Esophagus (tissue), 2 donors: ENCODE results near the gene WDPCP. TPM values are rescaled to one million over a fixed set of nuclear protein-coding genes. Genes with fewer than 3 reads are reported as not detected.
"Not testable (repeated sequence)": the region's sequence is repeated elsewhere in the genome, so short reads cannot be mapped to it uniquely, and the experiment has no call there.

Experiments
- H3K27ac ChIP-seq, 2 donors: one replicate each; pipeline ENCODE4 v1.5.1; 2013; ENCODE audit warnings: low read depth in 2 of 2, mild to moderate bottlenecking in 2 of 2, inconsistent platforms in 1 of 2, low read length in 1 of 2, moderate library complexity in 1 of 2
- H3K27me3 ChIP-seq, 2 donors: one replicate each; pipeline ENCODE4 v1.6.1; 2013; ENCODE audit warnings: low read length in 2 of 2, control low read depth in 1 of 2, mild to moderate bottlenecking in 1 of 2; ENCODE audit not compliant: insufficient read depth in 2 of 2, control insufficient read depth in 1 of 2
- H3K36me3 ChIP-seq, 2 donors: one replicate each; pipeline ENCODE4 v1.6.1; 2013; ENCODE audit warnings: low read length in 1 of 2; ENCODE audit not compliant: control insufficient read depth in 2 of 2, insufficient read depth in 2 of 2
- H3K4me1 ChIP-seq, 2 donors: one replicate each; pipeline ENCODE4 v1.6.1; 2013; ENCODE audit warnings: low read length in 1 of 2; ENCODE audit not compliant: control insufficient read depth in 2 of 2, insufficient read depth in 2 of 2
- H3K4me3 ChIP-seq, 2 donors: one replicate each; pipeline ENCODE4 v1.5.1; 2013; ENCODE audit warnings: low read length in 2 of 2, mild to moderate bottlenecking in 2 of 2, low read depth in 1 of 2, moderate library complexity in 1 of 2
- H3K9me3 ChIP-seq, 2 donors: one replicate each; pipeline ENCODE4 v1.6.1; 2013; ENCODE audit warnings: mild to moderate bottlenecking in 2 of 2, low read depth in 1 of 2, low read length in 1 of 2, moderate library complexity in 1 of 2; ENCODE audit not compliant: control insufficient read depth in 2 of 2, insufficient read depth in 1 of 2
- WGBS, 2 donors: extraction: QIAGEN DNeasy Blood & Tissue Kit; methylation state at CpG; one replicate each; pipeline ENCODE4 v1.1.7; 2013; 5-methylcytosine and 5-hydroxymethylcytosine counted together
- polyA plus RNA-seq, 2 donors: library from polyadenylated mRNA; stranded (reverse); fragments of 200-250 nt; gene quantifications; one replicate each; pipeline ENCODE4 v1.2.3, GENCODE V29; 2013
- donor health status: healthy with polysubstance abuse.
- donor health status: Bipolar disorder and iron deficiency.

WDPCP gene
- polyA plus RNA-seq, 2 donors: 0.81 to 0.94 TPM

DNA sequence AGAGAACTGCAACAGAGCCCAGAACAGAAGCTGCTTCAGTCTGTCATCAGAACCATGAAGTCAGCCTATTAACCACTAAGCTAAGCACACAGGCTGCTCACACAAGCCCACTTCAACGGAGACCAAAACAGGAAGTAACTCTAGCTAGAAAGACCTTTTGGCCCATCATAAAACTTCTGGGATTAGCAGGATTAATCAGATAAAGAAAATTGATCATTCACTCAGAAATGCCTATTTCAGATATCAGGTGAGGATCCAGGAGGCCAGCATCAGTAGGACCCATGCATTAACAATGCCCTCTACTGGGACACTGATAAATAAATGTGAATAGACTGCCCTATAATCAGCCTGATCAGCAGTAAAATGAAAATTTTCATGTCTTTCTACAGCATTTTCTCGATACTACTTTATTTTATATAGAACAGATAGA lies 101.4 kb downstream of the WDPCP start:
- H3K4me1 ChIP-seq: no peaks in the 10 kb centered on the region
- WGBS, 2 donors: 75 to 85% methylated on average over 2 of the region's 2 CpGs
- H3K4me3 ChIP-seq: no peak overlapping the region
- no peaks in the 10 kb centered on the region for H3K36me3 ChIP-seq
- no peaks in the 10 kb centered on the region for H3K9me3 ChIP-seq
- H3K27me3 ChIP-seq: no peaks in the 10 kb centered on the region
- no peak overlapping the region for H3K27ac ChIP-seq

DNA sequence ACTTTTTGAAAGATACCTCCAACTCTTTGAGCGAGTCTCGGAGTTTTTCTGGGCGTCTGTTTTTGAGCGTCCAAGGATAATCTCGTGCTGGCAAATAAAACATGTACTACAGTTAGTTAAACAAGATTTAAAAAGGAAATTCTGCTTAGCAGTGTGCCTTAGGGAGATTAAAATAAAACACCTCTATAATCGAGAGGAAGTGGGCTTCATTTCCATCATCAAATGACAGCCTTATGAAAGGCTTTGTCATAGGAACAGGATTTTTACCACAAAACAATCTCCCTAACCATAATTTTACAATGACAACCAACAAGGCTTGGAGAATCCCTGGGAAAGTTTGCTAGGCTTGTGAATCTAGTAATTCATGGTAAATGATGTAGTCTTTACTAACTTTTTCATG lies 103.4 kb downstream of the WDPCP start:
- Histone ChIP-seq H3K36me3 (no peaks in the 10 kb centered on the region), H3K9me3 (no peaks in the 10 kb centered on the region), H3K4me3 (no peak overlapping the region), H3K4me1 (no peaks in the 10 kb centered on the region), H3K27ac (no peak overlapping the region), H3K27me3 (no peaks in the 10 kb centered on the region)
- 82 to 84% methylated on average over 6 of the region's 6 CpGs for WGBS, 2 donors

GRCh38 chr2:63484481-63484880 lies 103.8 kb downstream of the WDPCP start:
- Histone ChIP-seq H3K4me3 (no peak overlapping the region), H3K27ac (no peak overlapping the region), H3K4me1 (no peaks in the 10 kb centered on the region), H3K9me3 (no peaks in the 10 kb centered on the region), H3K27me3 (no peaks in the 10 kb centered on the region), H3K36me3 (no peaks in the 10 kb centered on the region)
- WGBS, 2 donors: 68 to 82% methylated on average over 2 of the region's 2 CpGs

GRCh38 chr2:63477686-63478085 lies 110.6 kb downstream of the WDPCP start:
- 98% methylated on average over 3 of the region's 3 CpGs for WGBS, 2 donors
- Histone ChIP-seq H3K4me3 (no peak overlapping the region), H3K27me3 (no peaks in the 10 kb centered on the region), H3K27ac (no peak overlapping the region), H3K9me3 (no peaks in the 10 kb centered on the region), H3K36me3 (no peaks in the 10 kb centered on the region), H3K4me1 (no peaks in the 10 kb centered on the region)

GRCh38 chr2:63469313-63469712 lies 119.0 kb downstream of the WDPCP start:
- H3K4me3 ChIP-seq, H3K9me3 ChIP-seq, H3K4me1 ChIP-seq, H3K27me3 ChIP-seq, H3K27ac ChIP-seq, H3K36me3 ChIP-seq: not testable (repeated sequence)
- 94 to 100% methylated on average over 1 of the region's 1 CpG for WGBS, 2 donors

GRCh38 chr2:63465633-63466032 lies 122.6 kb downstream of the WDPCP start:
- no peaks in the 10 kb centered on the region for H3K36me3 ChIP-seq
- 93 to 100% methylated on average over 1 of the region's 1 CpG for WGBS, 2 donors
- H3K27me3 ChIP-seq: no peaks in the 10 kb centered on the region
- H3K4me1 ChIP-seq: no peaks in the 10 kb centered on the region
- H3K4me3 ChIP-seq: no peak overlapping the region
- H3K9me3 ChIP-seq: no peaks in the 10 kb centered on the region
- no peak overlapping the region for H3K27ac ChIP-seq

GRCh38 chr2:63463142-63463541 lies 125.1 kb downstream of the WDPCP start:
- H3K4me1 ChIP-seq: no peaks in the 10 kb centered on the region
- H3K27ac ChIP-seq: no peak overlapping the region
- no peaks in the 10 kb centered on the region for H3K9me3 ChIP-seq
- no peaks in the 10 kb centered on the region for H3K36me3 ChIP-seq
- no peaks in the 10 kb centered on the region for H3K27me3 ChIP-seq
- no peak overlapping the region for H3K4me3 ChIP-seq

DNA sequence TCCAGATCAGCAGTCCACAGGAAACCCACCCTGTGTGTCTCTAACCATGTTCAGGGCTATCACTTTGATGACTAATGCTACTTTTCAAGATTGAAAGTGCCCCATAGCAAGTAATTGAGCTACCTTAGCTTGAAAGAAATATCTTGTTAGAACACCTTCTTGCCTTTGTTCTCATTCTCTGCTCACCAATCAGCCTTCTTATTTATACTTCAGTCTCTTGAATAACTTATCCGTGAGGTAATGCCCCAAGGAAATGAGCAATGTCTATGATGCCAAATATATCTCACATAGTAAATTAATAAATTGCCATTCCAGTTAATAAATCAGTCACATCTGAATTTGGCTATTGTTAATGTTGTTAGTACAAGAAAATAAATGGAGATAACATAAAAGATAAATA lies 141.6 kb downstream of the WDPCP start:
- Histone ChIP-seq H3K9me3 (no peaks in the 10 kb centered on the region), H3K4me1 (no peaks in the 10 kb centered on the region), H3K27ac (no peak overlapping the region), H3K4me3 (no peak overlapping the region), H3K36me3 (no peaks in the 10 kb centered on the region), H3K27me3 (no peaks in the 10 kb centered on the region)
- 56 to 62% methylated on average over 1 of the region's 1 CpG for WGBS, 2 donors

- H3K9me3 ChIP-seq: no peaks in the 10 kb centered on the region
- H3K4me3 ChIP-seq: no peak overlapping the region
- H3K27me3 ChIP-seq: no peaks in the 10 kb centered on the region
- no peaks in the 10 kb centered on the region for H3K4me1 ChIP-seq
- no peak overlapping the region for H3K27ac ChIP-seq
- WGBS, 2 donors: 81 to 86% methylated on average over 6 of the region's 6 CpGs
- no peaks in the 10 kb centered on the region for H3K36me3 ChIP-seq
These were observed 143.6 kb downstream of the WDPCP start for GRCh38 chr2:63444565-63445288.

DNA sequence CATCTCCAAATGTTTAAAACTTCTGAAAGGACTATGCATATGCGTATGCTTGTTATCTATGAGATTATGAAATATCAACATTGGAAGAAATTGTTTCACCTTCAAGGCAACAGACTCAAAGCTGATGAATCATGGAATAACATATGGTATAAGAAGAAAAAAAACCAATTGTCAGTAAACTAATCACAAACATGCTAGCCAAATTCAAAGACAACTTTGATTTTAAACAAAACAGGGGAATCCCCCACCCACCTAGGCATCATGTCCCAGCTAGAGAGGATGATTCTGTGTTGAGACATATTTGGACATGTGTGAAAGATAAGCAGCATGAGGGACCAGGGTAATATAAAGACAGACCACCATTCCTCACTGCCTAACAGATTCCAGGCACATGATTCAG lies 147.7 kb downstream of the WDPCP start:
- no peaks in the 10 kb centered on the region for H3K4me1 ChIP-seq
- H3K27ac ChIP-seq: no peak overlapping the region
- H3K27me3 ChIP-seq: no peaks in the 10 kb centered on the region
- 62 to 64% methylated on average over 1 of the region's 1 CpG for WGBS, 2 donors
- no peak overlapping the region for H3K4me3 ChIP-seq
- H3K36me3 ChIP-seq: no peaks in the 10 kb centered on the region
- no peaks in the 10 kb centered on the region for H3K9me3 ChIP-seq
